IMR-90 (cell line): Measurements from ENCODE around the gene ANKRD11.

Experiments
- CEBPB ChIP-seq: IDR thresholded peaks from 2 replicates; pipeline ENCODE4 v1.6.1; 2012; ENCODE audit warnings: low read depth, low read length, improper control_type of control experiment
- ELK1 ChIP-seq: fragments of 150-350 bp; IDR thresholded peaks from 2 replicates; pipeline ENCODE4 v1.6.1; 2016; ENCODE audit warnings: low read depth, mild to moderate bottlenecking, low read length, moderate library complexity, borderline replicate concordance
- MAZ ChIP-seq: IDR thresholded peaks from 2 replicates; pipeline ENCODE4 v1.6.1; 2012; ENCODE audit warnings: low read depth, mild to moderate bottlenecking, low read length, improper control_type of control experiment, moderate library complexity, borderline replicate concordance
- NFE2L2 ChIP-seq: fragments of 150-350 bp; IDR thresholded peaks from 2 replicates; pipeline ENCODE4 v1.6.1; 2016; ENCODE audit warnings: low read depth, mild to moderate bottlenecking, low read length
- POLR2A ChIP-seq: IDR thresholded peaks from 2 replicates; pipeline ENCODE4 v1.6.1; 2012; ENCODE audit warnings: mild to moderate bottlenecking, low read depth, low read length
- RCOR1 ChIP-seq: IDR thresholded peaks from 2 replicates; pipeline ENCODE4 v1.6.1; 2012; ENCODE audit warnings: mild to moderate bottlenecking, low read length, improper control_type of control experiment; ENCODE audit not compliant: insufficient replicate concordance
- RFX5 ChIP-seq: IDR thresholded peaks from 2 replicates; pipeline ENCODE4 v1.8.0; 2012; ENCODE audit warnings: low read depth, mild to moderate bottlenecking, low read length, moderate library complexity
- TF ChIP-seq, protein P1 (sequence below): conservative IDR thresholded peaks from 2 replicates; pipeline ENCODE4 v1.5.1; 2012; ENCODE audit warnings: mild to moderate bottlenecking, low read depth, low read length, improper control_type of control experiment

DNA sequence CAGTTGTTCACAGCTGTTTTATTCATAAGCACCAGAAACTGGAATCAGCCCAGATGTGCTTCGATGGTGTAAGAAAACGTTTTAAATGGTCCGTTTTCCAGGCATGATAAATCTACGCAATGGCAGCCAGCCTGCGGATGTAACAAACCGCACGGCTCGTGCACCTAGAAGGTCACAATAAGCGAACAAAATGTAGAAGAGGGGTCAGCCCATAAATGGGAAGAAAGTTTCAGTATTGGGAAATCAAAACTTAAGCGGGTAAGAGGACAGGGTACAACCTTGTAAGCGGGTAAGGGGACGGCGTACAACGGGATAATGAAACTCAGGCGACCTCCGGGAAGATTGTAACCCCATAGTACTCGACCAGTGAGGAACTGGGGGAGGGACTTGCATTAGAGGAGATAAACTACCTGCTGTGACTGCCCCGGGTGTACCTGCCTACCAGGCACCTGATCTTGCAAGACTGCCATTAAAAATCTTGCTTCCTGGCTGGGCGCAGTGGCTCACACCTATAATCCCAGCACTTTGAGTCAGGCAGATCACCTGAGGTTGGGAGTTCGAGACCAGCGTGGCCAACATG lies 66.6 kb downstream of the ANKRD11 start:
- no peak for TF ChIP-seq NFE2L2
- TF ChIP-seq POLR2A: no peak
- TF ChIP-seq ELK1: no peak
- TF ChIP-seq, protein P1, sequence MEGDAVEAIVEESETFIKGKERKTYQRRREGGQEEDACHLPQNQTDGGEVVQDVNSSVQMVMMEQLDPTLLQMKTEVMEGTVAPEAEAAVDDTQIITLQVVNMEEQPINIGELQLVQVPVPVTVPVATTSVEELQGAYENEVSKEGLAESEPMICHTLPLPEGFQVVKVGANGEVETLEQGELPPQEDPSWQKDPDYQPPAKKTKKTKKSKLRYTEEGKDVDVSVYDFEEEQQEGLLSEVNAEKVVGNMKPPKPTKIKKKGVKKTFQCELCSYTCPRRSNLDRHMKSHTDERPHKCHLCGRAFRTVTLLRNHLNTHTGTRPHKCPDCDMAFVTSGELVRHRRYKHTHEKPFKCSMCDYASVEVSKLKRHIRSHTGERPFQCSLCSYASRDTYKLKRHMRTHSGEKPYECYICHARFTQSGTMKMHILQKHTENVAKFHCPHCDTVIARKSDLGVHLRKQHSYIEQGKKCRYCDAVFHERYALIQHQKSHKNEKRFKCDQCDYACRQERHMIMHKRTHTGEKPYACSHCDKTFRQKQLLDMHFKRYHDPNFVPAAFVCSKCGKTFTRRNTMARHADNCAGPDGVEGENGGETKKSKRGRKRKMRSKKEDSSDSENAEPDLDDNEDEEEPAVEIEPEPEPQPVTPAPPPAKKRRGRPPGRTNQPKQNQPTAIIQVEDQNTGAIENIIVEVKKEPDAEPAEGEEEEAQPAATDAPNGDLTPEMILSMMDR: no peak
- TF ChIP-seq MAZ: no peak
- TF ChIP-seq CEBPB: no peak
- no peak for TF ChIP-seq RCOR1
- TF ChIP-seq RFX5: no peak
